Keratinocyte (primary cell): ENCODE data around the gene PRSS48. TPM values are rescaled to one million over a fixed set of nuclear protein-coding genes. Genes with fewer than 3 reads are reported as not detected.

ENCODE experiments used
- DNase-seq: peaks from one replicate; pipeline ENCODE4 v3.0.0-alpha.2; 2011; ENCODE audit warnings: low read depth, missing footprints, low spot score
- FAIRE-seq: peaks from 2 replicates; lab custom pipeline; 2011; peaks lifted over from hg19 to GRCh38; lab: Jason Lieb, UNC
- H2AFZ ChIP-seq: 2 replicates; pipeline ENCODE4 v1.6.0; 2012; ENCODE audit warnings: low read length, control low read depth, inconsistent platforms; ENCODE audit not compliant: control insufficient read depth
- H3K27ac ChIP-seq: 2 replicates; pipeline ENCODE4 v1.5.1; 2011; ENCODE audit warnings: low read length; ENCODE audit not compliant: control insufficient read depth, insufficient read depth
- H3K27me3 ChIP-seq: 3 replicates; pipeline ENCODE4 v1.6.0; 2011; ENCODE audit warnings: low read length; ENCODE audit not compliant: control insufficient read depth, insufficient read depth; ENCODE audit errors: extremely low read depth
- H3K36me3 ChIP-seq, 2 experiments: 2 replicates in 1 of 2; 3 replicates in 1 of 2; pipeline ENCODE4 v1.5.1; 2011; ENCODE audit warnings: low read length in 2 of 2, mild to moderate bottlenecking in 1 of 2; ENCODE audit not compliant: control insufficient read depth in 2 of 2, insufficient read depth in 2 of 2; ENCODE audit errors: extremely low read depth in 1 of 2
- H3K4me1 ChIP-seq: 3 replicates; pipeline ENCODE4 v1.5.1; 2011; ENCODE audit warnings: low read length; ENCODE audit not compliant: control insufficient read depth, insufficient read depth; ENCODE audit errors: extremely low read depth
- H3K4me2 ChIP-seq: 3 replicates; pipeline ENCODE4 v1.6.0; 2011; ENCODE audit warnings: low read depth, low read length; ENCODE audit not compliant: control insufficient read depth, insufficient read depth; ENCODE audit errors: extremely low read depth
- H3K4me3 ChIP-seq, 3 experiments: fragments of 200-600 bp in 1 of 3; sonication (generic) in 1 of 3; 2 replicates in 2 of 3; 3 replicates in 1 of 3; pipeline ENCODE4 v1.5.1; 2011 to 2016; ENCODE audit warnings: low read length in 3 of 3, mild to moderate bottlenecking in 3 of 3, control low read depth in 2 of 3, inconsistent platforms in 1 of 3, low read depth in 1 of 3, mixed read lengths in 1 of 3, mixed run types in 1 of 3, moderate library complexity in 1 of 3; ENCODE audit not compliant: control insufficient read depth in 2 of 3, insufficient read depth in 2 of 3; ENCODE audit errors: extremely low read depth in 1 of 3
- H3K79me2 ChIP-seq: 2 replicates; pipeline ENCODE4 v1.6.0; 2012; ENCODE audit warnings: low read length; ENCODE audit not compliant: control insufficient read depth, insufficient read depth
- H3K9ac ChIP-seq: 3 replicates; pipeline ENCODE4 v1.6.0; 2011; ENCODE audit warnings: low read length; ENCODE audit not compliant: control insufficient read depth, insufficient read depth; ENCODE audit errors: extremely low read depth
- H3K9me1 ChIP-seq: 3 replicates; pipeline ENCODE4 v1.6.0; 2011; ENCODE audit warnings: low read length; ENCODE audit not compliant: control insufficient read depth, insufficient read depth; ENCODE audit errors: extremely low read depth
- H3K9me3 ChIP-seq: 2 replicates; pipeline ENCODE4 v1.5.1; 2012; ENCODE audit warnings: low read depth, low read length; ENCODE audit not compliant: control insufficient read depth
- H4K20me1 ChIP-seq: 3 replicates; pipeline ENCODE4 v1.6.0; 2011; ENCODE audit warnings: low read length; ENCODE audit not compliant: control insufficient read depth, insufficient read depth; ENCODE audit errors: extremely low read depth
- CTCF ChIP-seq, 3 experiments: IDR thresholded peaks in 1 of 3; conservative IDR thresholded peaks in 1 of 3; optimal IDR thresholded peaks in 1 of 3; 2 replicates in 2 of 3; 3 replicates in 1 of 3; pipeline versions ENCODE3 to v1.5.1; 2011; ENCODE audit warnings: low read length in 3 of 3, mild to moderate bottlenecking in 3 of 3, moderate library complexity in 2 of 3, control low read depth in 1 of 3, inconsistent platforms in 1 of 3; ENCODE audit not compliant: insufficient read depth in 2 of 3; ENCODE audit errors: extremely low read depth in 1 of 3
- EZH2 ChIP-seq: IDR thresholded peaks from one replicate; pipeline ENCODE4 v1.6.1; 2012; ENCODE audit warnings: inconsistent platforms, mild to moderate bottlenecking, low read length, moderate library complexity
- dilution Hi-C: fragments of 300-500 bp; cut with MboI; formaldehyde crosslinking; loops from one replicate; pipeline ENCODE4 v1.7.0; 2020; ENCODE audit warnings: low sequenced_read_pairs; ENCODE audit not compliant: extremely low pct_ligation_motif_present
- polyA plus RNA-seq, 5 experiments: library from polyadenylated mRNA; depleted of rRNA in 3 of 5; stranded (reverse) in 3 of 5; stranded (forward) in 1 of 5; unstranded in 1 of 5; fragments of >200 nt; gene quantifications; 1 replicate in 1 of 5; 2 replicates in 3 of 5; 3 replicates in 1 of 5; pipeline versions ENCODE4 v1.2.1 to v1.2.3, GENCODE V29; 2011 to 2012; ENCODE audit warnings: missing spikeins in 2 of 5, low read depth in 1 of 5, low replicate concordance in 1 of 5
- small RNA-seq, 3 experiments: library from RNA; depleted of rRNA; stranded (forward); fragments of <200 nt; gene quantifications; one replicate each; pipeline ENCODE3, GENCODE V24; 2012; ENCODE audit warnings: low read depth in 3 of 3, low replicate concordance in 1 of 3; ENCODE audit not compliant: insufficient read length in 3 of 3

Gene PRSS48
- polyA plus RNA-seq, 1 donor (not counting 4 experiments of a cell fraction or from before 2014, with no cell fraction given), result not detected

GRCh38 chr4:151339467-151339866 is 62.5 kb downstream of the PRSS48 start:
- no peak for DNase-seq

GRCh38 chr4:151340751-151341385 is 63.9 kb downstream of the PRSS48 start:
- H3K4me1 ChIP-seq, result no peaks in the 10 kb centered on the region
- dilution Hi-C loops, result no loop called here
- no peaks in the 10 kb centered on the region for H3K27me3 ChIP-seq
- no peaks in the 10 kb centered on the region for H3K79me2 ChIP-seq
- H4K20me1 ChIP-seq, result no peaks in the 10 kb centered on the region
- H3K27ac ChIP-seq, result no peak overlapping the region
- no peak overlapping the region for H3K4me3 ChIP-seq
- TF ChIP-seq EZH2, result no peak
- no peak for TF ChIP-seq CTCF (optimal IDR thresholded peaks at IDR 0.05 in 1 of 3, IDR thresholded peaks at IDR 0.05 in 1 of 3, conservative IDR thresholded peaks at IDR 0.05 in 1 of 3; ENCODE audit: extremely low read depth in 1 of 3, insufficient read depth in 2 of 3, low read length in 3 of 3)
- no peaks in the 10 kb centered on the region for H3K36me3 ChIP-seq
- no peak overlapping the region for H2AFZ ChIP-seq
- DNase-seq (no peak), FAIRE-seq (no peak)
- H3K4me2 ChIP-seq, result no peak overlapping the region
- H3K9ac ChIP-seq, result no peak overlapping the region
- no peaks in the 10 kb centered on the region for H3K9me3 ChIP-seq
- H3K9me1 ChIP-seq, result no peaks in the 10 kb centered on the region

More at GRCh38 chr4:151339467-151339866, 62.5 kb downstream of the PRSS48 start:
- no peak overlapping the region for H3K4me2 ChIP-seq
- no peak for FAIRE-seq
- H3K4me3 ChIP-seq, result no peak overlapping the region
- no peaks in the 10 kb centered on the region for H3K9me1 ChIP-seq
- H3K36me3 ChIP-seq, result no peaks in the 10 kb centered on the region
- dilution Hi-C loops, result no loop called here
- H3K9me3 ChIP-seq, result no peaks in the 10 kb centered on the region
- TF ChIP-seq CTCF (optimal IDR thresholded peaks at IDR 0.05 in 1 of 3, IDR thresholded peaks at IDR 0.05 in 1 of 3, conservative IDR thresholded peaks at IDR 0.05 in 1 of 3; ENCODE audit: extremely low read depth in 1 of 3, insufficient read depth in 2 of 3, low read length in 3 of 3) (no peak), EZH2 (no peak)
- no peaks in the 10 kb centered on the region for H3K79me2 ChIP-seq
- H2AFZ ChIP-seq, result no peak overlapping the region
- no peaks in the 10 kb centered on the region for H3K27me3 ChIP-seq
- no peaks in the 10 kb centered on the region for H4K20me1 ChIP-seq
- no peak overlapping the region for H3K27ac ChIP-seq
- H3K9ac ChIP-seq, result no peak overlapping the region
- H3K4me1 ChIP-seq, result no peaks in the 10 kb centered on the region

Small RNA genes lying within 50 kb of the gene (small RNA-seq; reads per million reads assigned to genes)
- gene AC104819.2, result 0 reads per million in 3 experiments
- 0 reads per million in 3 experiments for gene RNU6-1282P

Other genes with a start within 250 kb of the PRSS48 start
- 1,896 to 3,377 TPM (median 2,421 TPM) in 3 replicates for gene RPS3A, start 177.5 kb upstream of the PRSS48 start, polyA plus RNA-seq
- 19.4 to 24.8 TPM (median 22.8 TPM) in 3 replicates for gene SH3D19, start 48.4 kb downstream of the PRSS48 start, polyA plus RNA-seq
- 13.4 to 16.0 TPM (median 15.1 TPM) in 3 replicates for gene FHIP1A, start 132.0 kb downstream of the PRSS48 start, polyA plus RNA-seq